ENCODE data around the gene SPOPL.

- TF ChIP-seq CTCF (IDR thresholded peaks at IDR 0.05; ENCODE audit: insufficient read depth, low read length) (no peak), POLR2AphosphoS5 (IDR thresholded peaks at IDR 0.05; ENCODE audit: low read depth) (no peak), GABPA (IDR thresholded peaks at IDR 0.05; ENCODE audit: low read depth) (no peak), REST (IDR thresholded peaks at IDR 0.05; ENCODE audit: insufficient replicate concordance, low read depth) (no peak), SPI1 (IDR thresholded peaks at IDR 0.05; ENCODE audit: borderline replicate concordance, low read depth) (no peak)
These were observed 52.6 kb downstream of the SPOPL start for GRCh38 chr2:138554123-138554522.
